ENCODE results near the gene DLGAP4. TPM values are rescaled to one million over a fixed set of nuclear protein-coding genes. Genes with fewer than 3 reads are reported as not detected.

DLGAP4 gene
- total RNA-seq, 1 donor from 2014 or later: 46.3 TPM

DNA sequence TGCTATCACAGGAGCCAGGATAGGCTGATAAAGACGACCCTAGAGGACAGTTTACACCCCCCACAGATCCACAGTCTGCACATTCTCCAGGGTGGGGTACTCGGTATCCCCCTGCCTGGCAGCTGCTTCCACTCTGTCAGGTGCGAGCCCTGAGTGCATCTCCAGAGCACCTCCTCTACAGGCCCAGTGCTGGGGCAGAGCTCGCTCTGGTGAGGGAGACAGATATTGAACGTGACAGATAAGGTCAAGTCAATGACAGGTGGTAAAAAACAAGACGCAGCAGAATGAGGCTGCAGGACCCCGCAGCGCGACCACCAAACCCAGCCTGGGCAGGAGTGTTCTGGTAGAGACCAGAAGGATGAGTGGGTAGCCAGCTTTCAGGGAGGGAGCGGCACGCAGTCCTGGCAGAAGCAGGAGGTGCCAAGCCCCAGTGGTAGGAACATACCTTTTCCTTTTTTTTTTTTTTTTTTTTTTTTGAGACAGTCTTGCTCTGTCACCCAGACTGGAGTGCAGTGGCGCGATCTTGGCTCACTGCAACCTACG is 222.8 kb downstream of the DLGAP4 start:
- intact Hi-C loops (cut with micrococcal nuclease): no loop called here

DNA sequence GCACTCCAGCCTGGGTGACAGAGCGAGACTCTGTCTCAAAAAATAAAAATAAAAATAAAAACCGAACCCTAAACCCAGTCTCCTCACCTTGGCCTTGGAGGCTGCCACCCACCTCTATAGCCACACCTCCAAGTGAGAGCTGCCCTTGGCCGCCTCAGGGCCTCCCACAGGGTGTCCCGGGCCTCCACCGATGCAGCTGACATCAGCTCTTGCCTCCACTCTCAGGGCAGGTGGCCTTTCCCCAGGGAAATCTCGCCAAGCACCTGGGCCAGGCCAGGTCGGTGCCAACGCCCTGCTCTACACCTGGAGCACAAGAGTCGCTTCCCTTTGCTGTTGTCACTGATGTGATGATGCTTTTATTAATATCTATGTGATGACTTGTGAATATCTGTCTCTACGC is 226.2 kb downstream of the DLGAP4 start:
- intact Hi-C loops (cut with micrococcal nuclease): no loop called here

DNA sequence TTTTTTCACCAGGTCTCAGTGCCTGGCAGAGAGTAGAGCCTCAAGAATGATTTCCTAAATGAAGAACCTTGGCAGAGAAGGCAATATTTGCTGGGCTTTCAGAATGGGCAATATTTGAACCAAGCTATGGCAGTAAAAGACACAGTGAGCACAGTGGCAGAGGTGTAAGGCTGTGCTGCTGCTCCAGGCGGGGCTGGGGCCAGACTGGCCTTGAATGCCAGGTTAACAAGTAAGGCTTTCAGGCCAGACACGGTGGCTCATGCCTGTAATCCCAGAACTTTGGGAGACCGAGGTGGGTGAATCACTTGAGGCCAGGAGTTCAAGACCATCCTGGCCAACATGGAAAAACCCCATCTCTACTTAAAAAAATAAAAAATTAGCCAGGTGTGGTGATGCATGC is 226.7 kb downstream of the DLGAP4 start:
- intact Hi-C loops (cut with micrococcal nuclease): no loop called here

DNA sequence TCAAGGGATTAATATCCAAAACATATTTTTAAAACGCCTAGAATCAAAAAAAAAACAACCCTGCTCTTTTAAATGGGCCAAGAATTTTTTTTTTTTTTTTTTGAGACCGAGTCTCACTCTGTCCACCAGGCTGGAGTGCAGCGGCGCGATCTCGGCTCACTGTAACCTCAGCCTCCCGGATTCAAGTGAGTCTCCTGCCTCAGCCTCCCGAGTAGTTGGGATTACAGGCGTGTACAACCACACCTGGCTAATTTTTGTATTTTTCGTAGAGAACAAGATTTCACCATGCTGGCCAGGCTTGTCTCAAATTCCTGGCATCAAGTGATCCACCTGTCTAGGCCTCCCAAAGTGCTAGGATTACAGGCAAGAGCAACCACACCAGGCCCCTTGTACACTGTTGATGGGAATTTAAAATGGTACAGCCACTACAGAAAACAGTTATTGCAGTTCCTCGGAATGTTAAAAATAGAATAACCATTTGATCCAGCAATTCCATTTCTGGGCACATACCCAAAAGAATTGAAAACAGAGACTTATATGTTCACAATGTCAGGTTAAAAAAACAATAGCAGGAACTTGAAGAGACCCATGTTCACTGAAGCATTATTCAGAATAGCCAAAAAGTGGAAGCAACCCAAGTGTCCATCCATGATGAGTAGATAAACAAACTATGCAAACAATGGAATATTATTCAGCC is 232.0 kb downstream of the DLGAP4 start:
- intact Hi-C loops (cut with micrococcal nuclease): no loop called here

DNA sequence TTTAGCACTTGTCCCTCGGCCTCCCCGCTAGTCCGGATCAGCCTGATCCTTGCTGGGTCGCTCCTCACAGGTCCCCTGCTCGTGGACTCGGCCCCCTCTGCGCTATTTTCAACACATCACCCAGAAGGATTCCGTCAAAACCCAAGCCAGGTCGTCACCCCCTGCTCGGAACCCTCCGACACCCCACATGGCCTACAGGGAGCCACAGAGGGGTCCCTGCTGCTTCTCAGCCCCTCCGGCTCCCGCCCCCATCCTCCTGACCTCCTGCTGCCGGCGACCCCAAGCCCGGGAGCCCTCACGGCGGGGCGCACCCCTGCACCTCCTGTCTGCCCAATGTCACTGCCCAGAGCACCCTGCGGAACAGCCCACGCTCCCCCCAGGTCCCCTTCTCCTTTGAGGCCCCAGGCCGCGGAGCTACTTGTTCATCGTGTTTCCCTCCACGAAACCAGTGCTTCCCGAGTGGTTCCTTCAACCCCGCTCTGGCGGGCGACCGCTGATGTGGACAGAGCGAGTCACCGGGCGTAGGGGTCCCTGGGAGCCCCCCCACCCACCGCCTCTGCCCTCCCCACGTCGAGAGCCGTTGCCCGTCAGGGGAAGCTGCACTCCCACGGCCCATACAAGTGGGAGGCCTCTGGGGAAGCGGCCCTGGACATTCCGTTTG is 234.5 kb downstream of the DLGAP4 start:
- intact Hi-C loops (cut with micrococcal nuclease): no loop called here

DNA sequence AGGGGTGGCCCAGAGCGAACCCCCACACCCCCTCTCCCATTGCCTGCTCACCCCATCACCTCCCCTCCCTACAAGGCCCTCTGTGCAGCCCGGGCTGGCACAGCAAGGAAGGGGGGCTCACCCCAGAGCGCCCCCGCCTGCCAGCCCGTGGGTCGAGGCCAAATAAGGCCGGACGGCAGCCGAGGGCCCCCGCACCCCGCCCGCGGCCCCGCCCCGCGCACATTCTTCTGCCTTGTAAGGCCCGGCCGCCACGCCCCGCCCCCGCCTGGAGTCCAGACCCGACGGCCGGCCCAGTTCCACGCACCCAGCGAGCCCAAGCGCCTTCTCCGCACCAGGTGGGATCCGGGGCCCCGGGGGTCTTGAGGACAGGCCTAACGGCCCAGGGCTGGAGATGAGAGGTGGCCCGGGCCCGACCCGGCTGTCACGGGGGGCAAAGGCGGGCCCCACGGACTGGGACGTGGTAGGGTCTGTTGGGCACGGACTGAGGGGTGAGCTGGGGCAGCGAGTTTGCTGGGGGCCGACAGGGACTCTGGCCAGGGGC is 235.2 kb downstream of the DLGAP4 start, which contains the start of gene MYL9:
TSS of gene MYL9 (plus strand) at position 293 of the 541 bp plus-strand sequence. CDS start 3,366 bp downstream, outside the sequence.
- intact Hi-C loops (cut with micrococcal nuclease): no loop called here

DNA sequence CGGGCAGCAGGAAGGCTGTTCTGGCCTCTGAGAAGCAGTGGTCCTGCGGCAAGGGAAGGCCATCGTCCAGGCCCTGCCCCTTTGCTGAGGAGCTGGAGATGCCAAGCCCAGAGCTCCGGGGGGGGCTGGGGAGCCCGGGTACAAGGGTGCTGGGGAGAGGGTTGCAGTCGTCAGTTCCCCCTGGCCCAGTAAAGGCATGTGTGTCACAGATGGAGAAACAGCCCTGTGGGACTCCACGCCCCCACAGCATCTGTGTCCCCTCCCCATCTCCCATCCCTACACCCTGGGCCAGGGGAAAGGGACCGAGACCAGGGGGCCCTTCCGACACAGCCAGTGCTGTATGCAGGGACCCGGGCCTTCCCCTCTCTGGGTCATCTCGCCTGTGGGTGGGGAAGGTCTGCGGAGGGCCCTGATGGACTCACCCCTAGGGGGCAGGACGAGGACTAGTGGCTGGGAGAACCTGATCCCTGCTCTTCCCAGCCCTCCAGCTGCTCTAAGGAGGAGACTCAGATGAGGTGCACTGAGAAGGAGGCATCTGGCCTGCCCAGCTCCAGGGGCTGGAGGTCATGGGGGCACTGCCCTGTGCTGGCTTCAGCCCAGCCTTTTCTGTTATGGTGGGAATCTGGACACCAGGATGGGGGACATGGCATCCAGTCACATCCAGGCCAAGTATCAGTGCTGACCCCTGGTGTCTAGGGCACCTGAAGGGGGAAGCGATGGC is 235.8 kb downstream of the DLGAP4 start:
- intact Hi-C loops (cut with micrococcal nuclease): no loop called here

DNA sequence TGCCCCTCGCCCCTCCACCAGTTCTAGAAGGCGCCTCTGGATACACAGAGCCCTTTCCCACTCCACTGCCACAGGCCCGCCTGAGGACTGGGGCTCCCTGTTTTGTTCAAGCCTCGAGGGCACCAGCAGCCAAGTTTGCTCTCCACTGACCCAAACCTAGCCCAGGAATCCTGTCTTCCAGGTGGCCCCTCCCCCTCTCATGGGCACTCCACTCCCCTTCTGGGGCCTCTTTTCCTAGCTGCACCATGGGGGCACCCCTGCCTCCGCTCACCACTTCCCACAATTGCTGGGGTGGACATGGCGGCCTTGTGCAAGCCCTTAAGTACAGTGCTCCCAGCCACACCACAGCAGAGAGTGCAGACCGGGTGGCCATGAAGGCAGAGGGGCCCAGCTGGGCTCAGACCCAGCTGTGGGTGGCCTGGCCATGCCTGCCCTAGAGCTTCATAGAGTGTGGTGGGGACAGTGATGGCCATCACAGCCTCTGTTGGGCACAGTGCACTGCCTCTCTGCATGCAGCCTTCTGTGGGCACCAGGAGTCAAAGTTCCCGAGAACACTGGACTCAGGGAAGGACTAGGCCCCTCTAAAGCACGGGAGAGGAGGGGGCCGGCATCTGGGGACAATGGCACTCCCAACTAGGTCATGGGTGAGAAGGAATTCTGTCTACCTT is 236.5 kb downstream of the DLGAP4 start:
- intact Hi-C loops (cut with micrococcal nuclease): no loop called here

DNA sequence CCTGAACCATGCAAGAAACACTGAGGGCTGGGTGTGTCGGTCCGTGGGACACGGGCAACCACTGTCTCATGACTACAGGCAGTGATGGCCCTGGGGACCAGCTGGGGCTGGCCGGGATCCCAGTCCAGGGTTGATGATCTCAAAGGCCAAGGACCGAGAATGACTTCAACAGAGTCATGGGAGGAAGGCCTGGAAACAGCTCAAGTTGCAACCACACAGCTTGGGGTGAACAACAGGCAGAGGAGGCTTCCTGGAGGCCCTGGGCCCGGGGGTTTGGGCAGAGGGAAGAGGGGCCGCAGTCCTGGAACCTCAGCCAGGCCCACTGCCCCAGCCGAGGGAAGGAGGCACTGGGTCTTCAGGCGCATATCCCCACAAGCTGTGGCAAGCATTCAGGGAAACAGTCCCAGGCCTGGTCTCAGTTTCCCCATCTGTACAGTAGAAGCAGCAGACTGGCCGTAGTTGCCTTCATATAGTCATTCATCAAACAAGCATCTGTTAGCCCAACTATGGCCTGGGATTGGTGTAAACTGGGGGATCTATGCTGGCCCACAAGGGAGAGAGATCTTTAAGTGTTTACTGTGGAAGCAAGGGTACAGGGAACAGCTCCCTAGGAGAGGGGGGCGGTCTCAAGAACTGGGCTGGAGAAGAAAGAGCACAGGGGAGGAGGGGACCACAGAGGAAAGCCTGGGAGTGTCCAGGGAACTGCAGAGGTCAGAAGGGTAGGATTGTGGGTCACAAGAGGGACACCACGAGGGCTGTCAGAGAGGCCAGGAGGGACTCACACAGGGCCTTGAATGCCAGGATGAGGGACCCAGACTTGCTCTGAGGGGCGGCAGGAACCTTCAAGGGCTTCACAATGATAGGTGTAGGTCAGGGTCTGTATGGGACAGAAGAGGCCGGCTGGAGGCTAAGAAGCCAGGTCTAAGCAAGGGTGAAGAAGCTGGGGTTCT is 237.3 kb downstream of the DLGAP4 start:
- intact Hi-C loops (cut with micrococcal nuclease): no loop called here

DNA sequence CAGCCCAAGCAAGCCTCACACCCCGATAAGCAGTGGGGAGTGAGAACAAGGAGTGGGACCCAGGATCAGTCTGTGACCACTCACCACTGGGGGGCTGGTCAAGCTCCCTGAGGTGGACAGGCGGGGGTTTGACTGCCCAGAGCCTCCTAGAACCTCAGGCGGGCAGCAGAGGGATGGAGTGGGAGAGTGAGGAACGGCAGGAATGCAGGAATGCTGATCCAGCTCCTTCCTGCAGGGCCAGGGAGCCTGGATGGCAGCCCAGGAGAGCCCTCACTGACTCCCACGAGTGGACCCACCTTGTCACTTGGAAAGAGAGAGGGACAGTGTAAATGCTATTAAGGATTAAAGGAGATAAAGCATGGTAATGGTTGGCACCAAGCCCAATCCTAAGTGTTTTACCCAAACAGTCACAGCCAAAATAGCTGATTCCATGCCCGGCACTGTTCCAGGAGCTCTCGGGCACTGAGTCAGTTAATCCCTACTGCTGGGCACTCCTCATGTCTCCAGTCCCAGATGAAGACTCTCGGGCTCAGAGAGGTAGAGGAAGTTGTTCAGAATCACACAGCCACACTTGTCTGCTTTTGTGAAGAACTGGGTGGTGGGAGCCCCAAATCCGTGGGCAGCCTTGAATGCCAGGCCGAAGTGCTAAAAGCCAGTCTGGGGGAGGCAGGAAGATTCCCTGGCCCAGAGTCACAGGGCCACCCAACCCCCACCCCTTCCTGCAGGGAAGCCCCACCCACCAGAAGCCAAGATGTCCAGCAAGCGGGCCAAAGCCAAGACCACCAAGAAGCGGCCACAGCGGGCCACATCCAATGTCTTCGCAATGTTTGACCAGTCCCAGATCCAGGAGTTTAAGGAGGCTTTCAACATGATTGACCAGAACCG is 238.2 kb downstream of the DLGAP4 start:
- intact Hi-C loops (cut with micrococcal nuclease): no loop called here

DNA sequence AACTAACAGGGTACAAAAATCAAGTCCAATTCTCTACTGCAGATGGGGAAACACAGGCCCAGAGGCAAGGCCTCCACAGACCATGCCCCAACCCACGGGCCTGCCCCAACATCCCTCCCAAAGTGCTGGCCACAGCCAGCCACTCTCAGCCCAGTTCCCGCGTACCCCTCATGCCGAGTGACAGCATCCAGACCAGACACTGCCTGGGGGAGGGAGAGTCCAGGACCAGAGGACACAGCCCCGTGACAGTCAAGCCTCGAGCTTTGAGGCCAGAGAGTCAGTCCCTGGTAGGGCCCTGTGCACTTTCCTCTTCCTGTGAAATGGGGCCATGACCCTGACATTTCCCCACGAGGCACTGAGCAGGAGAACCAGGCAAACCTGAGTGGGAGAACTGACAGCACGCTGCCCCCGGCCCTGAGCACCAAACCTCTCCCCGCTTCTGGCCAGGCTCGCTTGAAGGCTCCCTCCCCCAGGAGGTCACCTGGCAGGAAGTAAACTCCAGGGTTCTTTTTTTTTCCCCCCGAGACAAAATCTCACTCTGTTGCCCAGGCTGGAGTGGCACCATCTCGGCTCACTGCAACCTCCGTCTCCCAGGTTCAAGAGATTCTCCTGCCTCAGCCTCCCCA is 240.1 kb downstream of the DLGAP4 start:
- intact Hi-C loops (cut with micrococcal nuclease): no loop called here

DNA sequence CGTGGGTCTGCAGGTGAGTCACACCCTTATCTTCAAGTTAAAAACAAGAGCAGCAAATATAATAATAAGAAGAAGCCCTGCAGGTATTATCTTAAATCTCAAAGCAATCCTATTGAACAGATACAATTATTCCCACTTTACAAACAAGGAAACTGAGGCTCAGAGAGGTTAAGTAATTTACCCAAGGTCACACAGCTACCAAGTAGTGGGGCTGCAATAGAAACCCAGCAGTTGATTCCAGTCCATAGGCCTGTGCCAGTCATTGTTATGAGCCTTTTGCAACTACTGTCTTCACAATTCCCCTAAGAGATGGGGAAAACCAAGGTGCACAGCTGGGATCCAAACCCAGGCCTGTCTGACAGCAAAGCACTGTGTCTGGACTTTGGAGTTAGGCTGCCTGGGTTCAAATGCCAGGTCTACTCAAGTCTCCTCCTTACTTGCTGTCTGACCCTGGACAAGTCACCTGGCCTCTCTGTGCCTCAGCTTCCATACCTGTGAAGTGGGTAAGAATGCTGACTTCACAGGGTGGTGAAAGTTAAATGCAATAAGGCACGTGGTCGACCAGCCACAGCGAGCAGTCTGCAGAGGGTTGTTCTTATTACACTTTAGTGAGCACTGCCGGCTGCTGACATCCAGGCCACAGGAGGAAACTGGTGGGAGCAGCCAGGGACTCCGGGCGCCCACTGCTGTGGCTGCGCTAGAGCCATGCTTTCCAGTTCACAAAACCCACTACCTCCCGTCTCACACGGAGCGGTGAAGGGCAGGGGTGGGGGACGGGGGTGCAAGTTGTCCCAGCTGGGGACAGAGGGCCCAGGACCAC is 241.3 kb downstream of the DLGAP4 start:
- intact Hi-C loops (cut with micrococcal nuclease): no loop called here

DNA sequence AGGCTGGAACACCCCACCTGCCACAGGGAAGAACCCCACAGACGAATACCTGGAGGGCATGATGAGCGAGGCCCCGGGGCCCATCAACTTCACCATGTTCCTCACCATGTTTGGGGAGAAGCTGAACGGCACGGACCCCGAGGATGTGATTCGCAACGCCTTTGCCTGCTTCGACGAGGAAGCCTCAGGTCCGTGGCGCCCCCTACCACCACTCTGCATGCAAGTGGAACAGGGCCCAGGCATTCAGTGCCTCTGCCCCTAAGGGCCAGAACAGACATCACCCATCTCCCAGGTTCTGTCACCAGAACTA is 241.8 kb downstream of the DLGAP4 start:
- intact Hi-C loops (cut with micrococcal nuclease): no loop called here

DNA sequence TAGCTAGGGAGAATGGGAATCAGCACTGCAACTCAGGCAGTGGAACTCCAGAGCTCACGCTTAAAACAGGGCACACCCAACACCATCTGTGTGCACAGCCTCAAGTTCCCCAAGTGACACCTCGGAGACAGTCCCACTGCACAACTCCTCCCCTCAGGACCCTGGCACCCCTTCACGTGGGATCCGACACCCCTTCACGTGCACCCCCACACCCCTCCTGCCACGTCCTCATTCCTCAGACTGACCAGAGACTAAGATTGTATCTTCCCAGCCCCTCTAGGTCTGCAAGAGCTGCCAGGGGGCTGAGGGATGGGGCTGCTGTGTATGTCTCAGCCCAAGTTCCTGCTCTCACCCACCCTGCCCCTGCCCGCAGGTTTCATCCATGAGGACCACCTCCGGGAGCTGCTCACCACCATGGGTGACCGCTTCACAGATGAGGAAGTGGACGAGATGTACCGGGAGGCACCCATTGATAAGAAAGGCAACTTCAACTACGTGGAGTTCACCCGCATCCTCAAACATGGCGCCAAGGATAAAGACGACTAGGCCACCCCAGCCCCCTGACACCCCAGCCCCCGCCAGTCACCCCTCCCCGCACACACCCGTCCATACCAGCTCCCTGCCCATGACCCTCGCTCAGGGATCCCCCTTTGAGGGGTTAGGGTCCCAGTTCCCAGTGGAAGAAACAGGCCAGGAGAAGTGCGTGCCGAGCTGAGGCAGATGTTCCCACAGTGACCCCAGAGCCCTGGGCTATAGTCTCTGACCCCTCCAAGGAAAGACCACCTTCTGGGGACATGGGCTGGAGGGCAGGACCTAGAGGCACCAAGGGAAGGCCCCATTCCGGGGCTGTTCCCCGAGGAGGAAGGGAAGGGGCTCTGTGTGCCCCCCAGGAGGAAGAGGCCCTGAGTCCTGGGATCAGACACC is 242.8 kb downstream of the DLGAP4 start:
- intact Hi-C loops (cut with micrococcal nuclease): no loop called here

DNA sequence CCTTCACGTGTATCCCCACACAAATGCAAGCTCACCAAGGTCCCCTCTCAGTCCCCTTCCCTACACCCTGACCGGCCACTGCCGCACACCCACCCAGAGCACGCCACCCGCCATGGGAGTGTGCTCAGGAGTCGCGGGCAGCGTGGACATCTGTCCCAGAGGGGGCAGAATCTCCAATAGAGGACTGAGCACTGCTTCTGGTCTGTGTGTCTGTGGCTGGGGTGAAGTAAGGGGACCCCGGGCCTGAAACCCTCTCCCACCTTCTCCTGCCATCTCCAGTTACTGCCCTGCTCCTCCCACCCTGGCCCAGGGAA is 243.4 kb downstream of the DLGAP4 start:
- intact Hi-C loops (cut with micrococcal nuclease): no loop called here

DNA sequence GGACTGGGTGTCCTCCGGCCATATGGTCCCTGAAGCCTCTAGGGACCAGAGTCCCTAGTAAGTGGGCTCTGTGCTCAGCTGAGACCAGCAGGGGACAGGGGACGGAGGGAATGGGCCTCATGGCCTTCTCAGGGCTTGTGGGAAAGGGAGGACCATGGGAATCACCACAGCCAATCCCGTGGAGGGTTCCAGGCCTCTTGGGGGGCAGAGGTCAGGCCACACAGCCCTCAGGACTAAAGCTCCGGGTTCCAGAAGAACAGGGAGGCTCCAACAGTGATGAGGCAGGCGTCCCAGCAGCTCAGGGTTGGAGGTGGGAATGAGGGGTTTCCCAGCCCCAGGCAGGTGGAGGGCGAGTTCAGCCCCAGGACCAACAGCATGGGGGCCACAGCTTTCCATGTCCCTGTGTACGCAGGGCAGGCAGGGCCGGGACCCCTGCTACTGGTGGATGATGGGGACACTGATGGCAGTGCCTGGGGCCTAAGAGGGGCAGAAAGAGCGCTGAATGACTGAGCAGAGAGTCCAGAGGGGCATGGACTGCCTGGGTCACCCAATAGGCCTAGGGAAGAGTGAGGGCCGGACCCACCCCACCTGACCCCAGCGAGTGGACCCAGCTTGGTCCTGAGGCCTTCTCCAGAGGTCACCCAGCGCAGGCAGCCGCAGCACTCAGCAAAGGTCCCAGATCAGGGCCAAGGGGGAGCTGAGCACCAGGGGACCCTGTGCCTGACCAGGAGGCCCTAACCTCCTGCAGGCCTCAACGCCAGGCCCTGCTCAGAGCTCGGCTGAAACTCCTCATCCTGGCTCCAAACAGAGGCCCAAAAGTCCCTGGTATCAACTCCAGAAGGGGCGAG is 244.0 kb downstream of the DLGAP4 start:
- intact Hi-C loops (cut with micrococcal nuclease): no loop called here
